IPS-15b (cell line): ENCODE results near the gene GDF11.

ENCODE experiments used
- H3K27me3 ChIP-seq: one replicate; pipeline ENCODE4 v1.6.1; 2013; ENCODE audit warnings: low read length; ENCODE audit not compliant: control insufficient read depth, insufficient read depth
- H3K36me3 ChIP-seq: one replicate; pipeline ENCODE4 v1.6.1; 2013; ENCODE audit warnings: low read length; ENCODE audit not compliant: control insufficient read depth, insufficient read depth
- H3K4me1 ChIP-seq: one replicate; pipeline ENCODE4 v1.6.1; 2013; ENCODE audit warnings: mild to moderate bottlenecking, low read length; ENCODE audit not compliant: control insufficient read depth, insufficient read depth
- H3K4me3 ChIP-seq: one replicate; pipeline ENCODE4 v1.5.1; 2013; ENCODE audit warnings: low read depth, low read length
- H3K9ac ChIP-seq: one replicate; pipeline ENCODE4 v1.6.1; 2013; ENCODE audit warnings: low read depth, mild to moderate bottlenecking, low read length
- H3K9me3 ChIP-seq: one replicate; pipeline ENCODE4 v1.6.1; 2013; ENCODE audit warnings: mild to moderate bottlenecking, low read length; ENCODE audit not compliant: control insufficient read depth, insufficient read depth

The GDF11 gene

GRCh38 chr12:55720071-55720564 lies 22.8 kb upstream of the GDF11 start, which contains the start of gene RDH5:
RDH5 (plus strand) TSS chr12:55720393; CDS start chr12:55721185, 792 bp downstream.
- H3K36me3 ChIP-seq = peaks cover 13% of the 10 kb centered on the region
- H3K4me1 ChIP-seq = peaks cover 17% of the 10 kb centered on the region
- H3K27me3 ChIP-seq = no peaks in the 10 kb centered on the region
- H3K9ac ChIP-seq = no peak within 1 kb of the TSS
- H3K9me3 ChIP-seq = no peaks in the 10 kb centered on the region
- H3K4me3 ChIP-seq = no peak within 1 kb of the TSS

- H3K4me3 ChIP-seq = no peak overlapping the region
- no peaks in the 10 kb centered on the region for H3K27me3 ChIP-seq
- peaks cover 17% of the 10 kb centered on the region for H3K4me1 ChIP-seq
- H3K9me3 ChIP-seq = no peaks in the 10 kb centered on the region
- no peak overlapping the region for H3K9ac ChIP-seq
- peaks cover 18% of the 10 kb centered on the region for H3K36me3 ChIP-seq
These were observed 22.0 kb upstream of the GDF11 start for GRCh38 chr12:55720894-55721444.

DNA sequence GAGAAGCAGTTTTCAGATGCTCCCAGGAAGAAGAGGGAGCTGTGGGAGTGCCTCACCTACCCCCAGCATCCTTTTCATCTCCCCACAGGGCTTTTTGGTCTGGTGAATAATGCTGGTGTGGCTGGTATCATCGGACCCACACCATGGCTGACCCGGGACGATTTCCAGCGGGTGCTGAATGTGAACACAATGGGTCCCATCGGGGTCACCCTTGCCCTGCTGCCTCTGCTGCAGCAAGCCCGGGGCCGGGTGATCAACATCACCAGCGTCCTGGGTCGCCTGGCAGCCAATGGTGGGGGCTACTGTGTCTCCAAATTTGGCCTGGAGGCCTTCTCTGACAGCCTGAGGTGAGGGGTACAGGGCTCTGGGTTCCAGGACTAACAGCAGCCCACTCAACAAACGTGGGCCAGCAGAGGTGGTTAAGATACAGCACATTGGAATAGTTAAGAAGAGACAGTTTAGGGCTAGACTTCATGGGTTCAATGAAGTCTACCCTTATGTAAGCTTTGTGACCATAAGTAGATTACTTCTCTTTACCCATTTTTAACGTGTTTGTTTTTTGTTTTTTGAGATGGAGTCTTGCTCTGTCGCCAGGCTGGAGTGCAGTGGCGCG lies 21.2 kb upstream of the GDF11 start:
- Histone ChIP-seq H3K4me1 (peaks cover 17% of the 10 kb centered on the region), H3K9me3 (no peaks in the 10 kb centered on the region), H3K36me3 (peaks cover 25% of the 10 kb centered on the region), H3K9ac (no peak overlapping the region), H3K27me3 (no peaks in the 10 kb centered on the region), H3K4me3 (no peak overlapping the region)

DNA sequence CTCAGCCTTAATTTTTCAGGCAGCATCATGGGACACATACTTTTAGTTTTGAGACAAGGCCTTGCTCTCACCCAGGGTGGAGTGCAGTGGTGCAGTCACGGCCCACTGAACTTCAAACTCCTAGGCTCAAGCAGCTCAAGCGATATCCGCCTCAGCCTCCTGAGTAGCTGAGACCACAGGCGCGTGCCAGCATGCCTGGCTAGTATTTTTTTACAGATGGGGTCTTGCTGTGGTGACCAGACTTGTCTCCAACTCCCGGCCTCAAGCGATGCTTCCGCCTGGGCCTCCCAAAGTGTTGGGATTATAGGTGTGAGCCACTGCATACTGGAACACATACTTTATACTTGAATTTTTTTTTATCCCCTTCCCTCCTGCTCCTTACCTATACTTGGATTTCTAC lies 20.0 kb upstream of the GDF11 start:
- H3K4me3 ChIP-seq = no peak overlapping the region
- H3K36me3 ChIP-seq = peaks cover 32% of the 10 kb centered on the region
- H3K27me3 ChIP-seq = no peaks in the 10 kb centered on the region
- H3K9ac ChIP-seq = no peak overlapping the region
- peaks cover 14% of the 10 kb centered on the region for H3K4me1 ChIP-seq
- no peaks in the 10 kb centered on the region for H3K9me3 ChIP-seq

- H3K4me1 ChIP-seq = peaks cover 10% of the 10 kb centered on the region
- H3K36me3 ChIP-seq = peaks cover 32% of the 10 kb centered on the region
These were observed 19.3 kb upstream of the GDF11 start for GRCh38 chr12:55723516-55724225.

GRCh38 chr12:55724226-55724939 lies 18.5 kb upstream of the GDF11 start:
- peaks cover 32% of the 10 kb centered on the region for H3K36me3 ChIP-seq
- H3K9me3 ChIP-seq = no peaks in the 10 kb centered on the region
- no peak overlapping the region for H3K4me3 ChIP-seq
- H3K27me3 ChIP-seq = no peaks in the 10 kb centered on the region
- H3K4me1 ChIP-seq = peaks cover 6% of the 10 kb centered on the region
- no peak overlapping the region for H3K9ac ChIP-seq

More at GRCh38 chr12:55723516-55724225, 19.3 kb upstream of the GDF11 start:
- Histone ChIP-seq H3K9me3 (no peaks in the 10 kb centered on the region), H3K27me3 (no peaks in the 10 kb centered on the region), H3K9ac (no peak overlapping the region), H3K4me3 (no peak overlapping the region)

GRCh38 chr12:55724940-55725309 lies 18.0 kb upstream of the GDF11 start:
- H3K9me3 ChIP-seq = no peaks in the 10 kb centered on the region
- peaks cover 6% of the 10 kb centered on the region for H3K4me1 ChIP-seq
- H3K27me3 ChIP-seq = no peaks in the 10 kb centered on the region
- no peak overlapping the region for H3K4me3 ChIP-seq
- H3K36me3 ChIP-seq = peaks cover 32% of the 10 kb centered on the region
- H3K9ac ChIP-seq = no peak overlapping the region

GRCh38 chr12:55725556-55725955 lies 17.4 kb upstream of the GDF11 start:
- peaks cover 11% of the 10 kb centered on the region for H3K4me1 ChIP-seq
- H3K9ac ChIP-seq = no peak overlapping the region
- no peaks in the 10 kb centered on the region for H3K27me3 ChIP-seq
- no peaks in the 10 kb centered on the region for H3K9me3 ChIP-seq
- H3K4me3 ChIP-seq = no peak overlapping the region
- H3K36me3 ChIP-seq = peaks cover 32% of the 10 kb centered on the region

GRCh38 chr12:55726971-55727370 lies 16.0 kb upstream of the GDF11 start:
- Histone ChIP-seq H3K9me3 (no peaks in the 10 kb centered on the region), H3K4me3 (peak overlapping the region; percentile 94), H3K4me1 (peaks cover 15% of the 10 kb centered on the region), H3K36me3 (peaks cover 32% of the 10 kb centered on the region), H3K9ac (peak overlapping the region; percentile 81), H3K27me3 (no peaks in the 10 kb centered on the region)

GRCh38 chr12:55727643-55728185 lies 15.2 kb upstream of the GDF11 start:
- H3K4me1 ChIP-seq = peaks cover 15% of the 10 kb centered on the region
- H3K9ac ChIP-seq = peak overlapping the region; percentile 81
- no peaks in the 10 kb centered on the region for H3K9me3 ChIP-seq
- peaks cover 36% of the 10 kb centered on the region for H3K36me3 ChIP-seq
- peak overlapping the region; percentile 94 for H3K4me3 ChIP-seq
- H3K27me3 ChIP-seq = no peaks in the 10 kb centered on the region

- H3K4me1 ChIP-seq = peaks cover 17% of the 10 kb centered on the region
- H3K4me3 ChIP-seq = peak overlapping the region; percentile 94
- peaks cover 36% of the 10 kb centered on the region for H3K36me3 ChIP-seq
- H3K9me3 ChIP-seq = no peaks in the 10 kb centered on the region
- peak overlapping the region; percentile 95 for H3K9ac ChIP-seq
- H3K27me3 ChIP-seq = no peaks in the 10 kb centered on the region
These were observed 14.6 kb upstream of the GDF11 start for GRCh38 chr12:55728186-55728938.
